IPS-NIHi7 (cell line): ENCODE results near the gene TMEM184C.

Experiments used
- DNase-seq: peaks from one replicate; pipeline ENCODE4 v3.0.0; 2012; ENCODE audit warnings: mixed read lengths; ENCODE audit errors: extremely low spot score

The TMEM184C gene

GRCh38 chr4:147651563-147651962, 34.4 kb downstream of the TMEM184C start:
- DNase-seq: no peak

DNA sequence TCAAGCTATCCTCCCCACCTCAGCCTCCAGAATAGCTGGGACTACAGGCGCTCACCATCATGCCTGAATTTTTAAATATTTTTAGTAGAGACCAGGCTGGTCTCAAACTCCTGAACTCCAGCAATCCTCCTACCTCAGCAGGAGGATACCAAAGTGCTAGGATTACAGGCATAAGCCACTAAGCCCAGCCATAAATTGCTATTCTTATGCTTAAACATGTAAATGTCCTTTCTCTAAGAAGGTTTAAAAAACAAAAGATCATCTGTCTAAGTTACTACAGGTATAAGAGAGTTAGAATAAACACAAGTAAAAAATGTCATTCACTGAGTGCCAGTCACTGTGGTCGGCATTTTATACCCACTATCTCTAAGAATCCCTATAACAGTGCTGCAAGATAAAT, 38.4 kb downstream of the TMEM184C start:
- DNase-seq: no peak

DNA sequence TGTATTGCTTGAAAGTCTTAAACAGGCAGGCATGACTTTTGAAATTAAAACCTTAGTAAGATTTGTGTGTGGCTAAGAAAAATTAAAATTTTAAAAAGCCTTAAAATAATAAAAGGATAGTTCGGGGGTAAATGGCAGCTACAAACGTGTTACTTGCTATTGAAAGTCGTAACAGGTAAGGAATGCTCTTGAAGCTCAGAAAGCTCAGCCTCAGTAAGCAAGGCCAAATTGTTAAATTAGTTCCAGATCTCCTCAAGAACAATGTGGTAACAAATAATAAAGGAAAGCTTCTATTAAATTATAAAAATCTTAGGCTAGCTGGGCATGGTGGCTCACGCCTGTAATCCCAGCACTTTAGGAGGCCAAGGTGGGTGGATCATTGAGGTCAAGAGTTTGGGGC, 41.3 kb downstream of the TMEM184C start:
- no peak for DNase-seq

DNA sequence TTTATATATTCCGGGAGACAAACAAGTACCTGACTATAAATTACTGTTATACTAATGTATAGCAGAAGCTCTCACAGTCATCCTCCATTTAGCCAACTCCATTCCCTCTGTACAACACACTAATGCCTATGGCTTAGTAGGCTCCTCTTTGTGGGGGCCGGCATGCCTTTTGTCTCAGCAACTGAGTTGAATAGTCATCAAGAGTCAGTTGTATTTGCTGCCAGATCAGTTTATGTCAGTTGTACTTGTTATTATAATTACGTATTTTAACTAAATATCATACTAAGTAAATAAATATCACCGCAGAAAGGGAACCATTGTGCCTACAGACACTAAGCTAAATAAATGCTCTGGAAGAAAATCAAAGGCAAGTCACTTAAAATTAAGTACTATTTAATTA, 56.9 kb downstream of the TMEM184C start:
- no peak for DNase-seq

DNA sequence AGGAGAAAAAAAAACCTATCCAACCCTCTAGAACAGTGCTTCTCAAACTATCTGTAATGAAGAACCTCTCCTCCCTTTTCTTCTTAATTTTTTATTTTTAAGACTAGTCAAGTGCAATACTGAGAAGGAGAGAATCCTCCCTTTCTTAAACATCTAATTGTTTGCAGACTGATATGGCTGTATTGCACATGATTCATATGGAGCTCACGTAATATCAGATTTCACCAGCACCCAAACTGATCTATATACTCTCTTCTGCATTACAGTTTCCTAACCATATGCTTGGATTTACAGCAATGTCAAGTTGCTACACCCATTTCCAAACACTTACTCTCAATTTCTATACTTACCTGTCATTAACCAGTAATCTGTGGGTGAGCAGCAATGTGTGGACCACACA, 57.3 kb downstream of the TMEM184C start:
- no peak for DNase-seq

DNA sequence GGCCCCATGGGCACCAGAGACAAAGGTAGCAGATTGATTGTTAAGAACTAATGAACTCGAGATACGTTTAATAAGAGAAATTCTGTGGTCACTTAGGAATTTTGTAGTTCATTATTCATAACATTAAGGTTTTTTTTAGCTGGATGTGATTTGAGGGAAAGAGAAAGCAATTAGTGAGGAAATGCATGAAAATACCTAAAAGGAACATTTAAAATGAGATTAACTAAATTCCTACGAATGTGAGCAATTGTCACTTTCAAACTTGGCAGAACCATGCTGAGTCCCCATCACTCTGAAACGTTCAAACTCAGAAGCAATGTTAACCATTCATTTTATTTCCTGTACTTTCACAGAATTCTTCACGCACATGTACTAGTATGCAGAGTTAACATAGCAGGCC, 60.9 kb downstream of the TMEM184C start:
- DNase-seq: no peak

DNA sequence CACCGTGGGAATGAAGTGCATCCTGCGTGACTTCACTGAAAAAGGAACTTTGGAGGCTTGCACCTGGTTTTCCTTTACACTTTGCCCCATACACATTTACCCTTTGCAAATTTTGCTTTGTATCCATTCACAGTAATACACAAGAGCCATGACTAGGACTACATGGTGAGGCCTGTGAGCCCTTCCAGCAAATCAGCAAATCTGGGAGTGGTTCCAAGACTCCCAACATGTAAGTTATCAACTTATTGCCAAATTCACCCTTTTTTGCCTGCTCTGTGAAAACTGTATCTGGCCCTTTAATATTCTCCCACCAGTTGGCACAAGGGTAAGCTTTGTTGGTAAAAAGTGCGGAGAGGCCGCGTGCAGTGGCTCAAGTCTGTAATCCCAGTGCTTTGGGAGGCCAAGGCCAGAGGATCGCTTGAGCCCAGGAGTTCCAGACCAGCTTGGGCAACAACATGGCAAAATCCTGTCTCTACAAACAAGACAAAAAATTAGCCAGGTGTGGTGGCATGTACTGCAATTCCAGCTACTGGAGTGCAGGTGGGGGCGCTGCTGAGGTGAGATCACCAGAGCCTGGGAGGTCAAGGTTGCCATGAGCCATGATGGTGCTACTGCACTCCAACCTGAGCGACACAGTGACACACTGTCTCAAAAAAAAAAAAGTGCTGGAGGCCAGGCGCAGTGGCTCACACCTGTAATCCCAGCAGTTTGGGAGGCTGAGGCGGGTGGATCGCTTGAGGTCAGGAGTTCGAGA, 61.8 kb downstream of the TMEM184C start:
- DNase-seq: peak; percentile 30

DNA sequence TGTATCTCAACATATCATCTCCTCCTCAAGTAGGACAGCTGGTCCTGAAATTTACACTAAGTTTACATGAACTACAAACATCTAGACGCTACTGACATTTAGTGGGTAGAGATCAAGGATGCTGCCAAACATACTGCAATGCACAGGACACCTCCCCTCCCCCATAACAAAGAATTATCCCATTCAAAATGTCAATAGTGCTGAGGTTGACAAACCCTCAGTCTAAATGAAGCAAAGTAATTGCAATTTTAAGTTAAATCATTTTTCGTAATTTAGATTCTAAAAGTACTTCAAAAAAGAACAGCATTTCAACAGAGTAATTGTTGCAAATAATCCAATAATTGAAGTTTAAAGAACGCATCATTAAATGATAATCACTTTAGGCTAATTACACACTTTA, 65.6 kb downstream of the TMEM184C start:
- no peak for DNase-seq

DNA sequence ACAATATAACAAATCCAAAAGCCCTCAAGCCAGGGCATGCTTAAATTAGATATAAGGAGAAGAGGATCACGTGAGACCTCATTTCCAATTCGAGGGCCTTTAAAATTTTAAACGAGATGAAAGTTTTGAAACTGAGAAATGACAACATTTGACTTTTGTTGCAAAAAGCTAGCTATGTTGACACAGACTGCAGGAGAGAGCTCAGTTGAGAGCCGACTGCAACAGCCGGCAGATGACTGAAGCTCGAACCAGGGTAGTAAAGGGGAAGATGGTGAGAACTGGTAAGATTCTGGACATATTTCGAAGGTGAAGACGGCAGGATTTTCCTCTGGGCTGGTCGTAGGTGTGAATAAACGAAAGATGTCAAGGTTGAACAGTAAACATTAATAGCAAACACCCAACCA, 66.0 kb downstream of the TMEM184C start:
- DNase-seq: peak; percentile 14

DNA sequence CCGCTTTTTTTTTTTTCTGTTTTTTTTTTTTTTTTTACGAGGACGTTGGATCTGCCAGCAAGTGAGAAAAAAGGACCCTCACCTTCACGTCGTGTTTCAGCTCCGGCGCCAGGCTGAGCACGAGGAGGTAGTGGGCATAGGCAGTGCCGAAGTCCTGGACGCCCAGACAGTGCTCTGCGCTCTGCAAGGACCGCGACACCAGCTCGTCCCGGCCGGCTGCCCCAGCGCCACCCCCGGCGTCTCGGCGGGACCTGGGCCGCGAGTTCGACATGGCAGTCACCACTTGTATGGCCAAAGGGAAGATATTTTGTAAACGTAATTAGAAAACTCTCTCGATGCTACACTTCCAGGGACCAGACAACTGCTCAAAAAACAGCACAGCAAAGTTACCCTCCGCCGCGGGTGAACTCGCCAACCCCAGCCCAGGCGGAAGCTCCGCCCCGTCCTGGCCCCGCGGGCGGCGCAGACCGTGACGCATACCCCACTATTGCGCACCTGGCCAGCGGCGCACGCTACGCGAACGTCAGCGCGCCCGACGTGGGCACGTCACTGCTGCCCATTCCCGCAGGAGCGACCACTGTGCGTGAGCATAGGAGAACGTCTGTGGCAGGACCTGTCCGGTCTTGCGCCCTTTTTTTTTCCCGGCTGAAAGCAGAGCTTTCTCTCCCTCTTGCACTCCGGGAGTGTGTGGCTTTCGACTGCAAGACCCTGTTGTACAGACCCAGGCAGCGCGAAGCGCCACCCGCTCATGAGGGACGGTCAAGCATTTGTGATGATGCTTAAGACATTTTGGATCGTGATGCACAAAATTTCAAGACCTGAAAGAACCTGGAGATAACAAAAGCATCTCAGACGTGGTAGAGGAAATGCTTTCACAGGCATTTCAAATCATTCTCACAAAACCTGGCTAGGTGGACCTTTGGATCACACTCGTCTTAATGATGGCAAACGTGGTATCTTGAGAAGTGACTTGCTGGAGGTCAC, 66.8 kb downstream of the TMEM184C start, which contains the start of gene PRMT9:
Gene PRMT9 (minus strand): TSS at position 447 of the 984 bp plus-strand sequence. CDS start 176 bp downstream, at position 271.
- DNase-seq: peak; percentile 96

- no peak for DNase-seq
Measured at GRCh38 chr4:147689067-147689466, 71.9 kb downstream of the TMEM184C start.

- no peak for DNase-seq
Measured at GRCh38 chr4:147691820-147692219, 74.6 kb downstream of the TMEM184C start.

- DNase-seq: no peak
Measured at GRCh38 chr4:147693218-147693617, 76.0 kb downstream of the TMEM184C start.

- no peak for DNase-seq
Measured at GRCh38 chr4:147696866-147697265, 79.7 kb downstream of the TMEM184C start.

- DNase-seq: no peak
Measured at GRCh38 chr4:147704846-147705245, 87.6 kb downstream of the TMEM184C start.

DNA sequence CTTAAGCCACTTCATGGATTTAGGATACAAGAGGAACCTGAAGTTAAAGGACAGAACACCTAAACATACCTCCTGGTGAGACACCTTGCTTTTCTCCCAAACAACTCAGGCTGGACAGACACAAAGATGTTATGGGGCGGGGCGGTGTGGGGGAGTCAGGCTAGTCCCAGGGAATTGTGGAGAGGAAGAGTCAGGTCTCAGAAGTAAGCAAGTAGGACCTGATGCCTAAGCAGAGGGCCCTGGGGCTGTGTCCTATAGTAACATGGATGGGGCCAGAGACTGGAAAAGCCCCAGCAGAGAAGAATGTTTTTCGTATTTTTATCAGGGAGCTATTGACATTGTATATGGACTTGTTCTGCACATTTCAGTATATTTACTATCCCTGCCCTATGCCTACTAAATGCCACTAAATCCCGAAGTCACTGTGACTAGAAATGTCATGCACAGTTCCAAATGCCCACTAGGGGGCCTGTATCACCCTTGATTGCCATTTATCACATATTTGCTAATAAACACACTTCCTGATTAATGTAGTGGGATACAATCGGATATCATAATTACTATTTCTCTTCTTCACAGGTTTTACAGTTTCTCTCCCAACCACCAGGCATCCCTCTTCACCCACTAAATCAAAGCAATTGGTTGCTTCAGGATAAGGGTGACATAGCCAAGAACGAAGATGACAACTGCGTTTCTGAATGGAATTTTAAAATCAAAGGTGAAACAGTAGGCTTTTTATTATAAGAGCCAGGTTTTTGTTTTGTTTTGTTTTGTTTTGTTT, 90.9 kb downstream of the TMEM184C start:
- peak; percentile 37 for DNase-seq

DNA sequence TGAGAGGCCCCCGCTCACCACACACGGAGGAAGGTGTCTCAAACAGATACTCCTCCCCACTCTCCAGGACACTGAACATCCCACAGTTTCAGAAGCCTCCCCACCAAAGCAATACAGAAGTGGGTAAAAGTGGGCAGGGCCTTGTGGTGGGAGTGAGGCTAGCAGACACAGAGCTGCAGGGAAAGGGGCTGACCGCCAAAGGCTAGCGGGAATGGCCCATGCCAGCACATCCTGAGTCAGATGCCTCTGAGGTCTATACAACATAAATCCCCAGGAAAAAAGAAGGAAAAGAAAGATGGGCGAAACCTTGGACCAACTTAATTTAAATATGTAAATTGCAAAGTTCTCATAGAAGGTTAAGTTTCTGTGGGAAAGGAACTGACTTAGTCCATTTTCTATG, 92.8 kb downstream of the TMEM184C start:
- no peak for DNase-seq

DNA sequence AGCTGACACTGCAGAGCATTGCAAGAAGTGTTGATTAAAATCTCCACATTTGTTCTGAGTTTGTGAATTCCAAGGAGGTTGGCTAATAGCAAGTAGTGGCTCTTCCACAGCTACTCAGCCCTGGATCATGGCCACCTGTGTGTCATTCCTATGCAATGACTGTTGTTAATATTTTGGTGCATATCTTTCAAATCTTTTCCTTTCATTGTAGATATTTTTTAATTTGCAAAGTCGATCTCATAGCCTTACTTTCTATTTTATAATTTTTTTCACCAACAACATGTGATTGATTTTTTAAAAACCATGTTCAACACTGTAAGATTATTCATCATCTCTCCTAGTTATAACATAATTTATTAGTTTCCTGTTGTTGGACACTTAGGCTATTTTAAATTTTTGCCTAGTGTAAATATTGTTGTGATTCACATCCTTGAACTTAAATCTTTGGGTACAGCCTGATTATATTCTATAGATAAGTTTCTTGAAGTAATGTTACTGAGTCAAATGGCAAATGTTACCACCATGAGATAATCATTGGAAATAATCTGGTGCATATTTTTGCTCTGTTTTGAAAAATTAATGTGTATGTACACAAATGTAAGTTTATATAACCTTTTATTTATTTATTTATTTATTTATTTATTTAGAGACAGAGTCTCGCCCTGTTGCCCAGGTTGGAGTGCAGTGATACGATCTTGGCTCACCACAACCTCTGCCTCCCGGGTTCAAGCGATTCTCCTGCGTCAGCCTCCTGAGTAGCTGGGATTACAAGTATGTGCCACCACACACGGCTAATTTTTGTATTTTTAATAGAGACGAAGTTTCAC, 97.6 kb downstream of the TMEM184C start:
- no peak for DNase-seq

- DNase-seq: no peak
Measured at GRCh38 chr4:147717878-147718277, 100.7 kb downstream of the TMEM184C start.
